Measurements from ENCODE around the gene PVALB. TPM values are rescaled to one million over a fixed set of nuclear protein-coding genes. Genes with fewer than 3 reads are reported as not detected.

PVALB gene
- total and polyA plus RNA-seq, 2 donors (not counting 3 experiments of a cell fraction or from before 2014, with no cell fraction given) = not detected

DNA sequence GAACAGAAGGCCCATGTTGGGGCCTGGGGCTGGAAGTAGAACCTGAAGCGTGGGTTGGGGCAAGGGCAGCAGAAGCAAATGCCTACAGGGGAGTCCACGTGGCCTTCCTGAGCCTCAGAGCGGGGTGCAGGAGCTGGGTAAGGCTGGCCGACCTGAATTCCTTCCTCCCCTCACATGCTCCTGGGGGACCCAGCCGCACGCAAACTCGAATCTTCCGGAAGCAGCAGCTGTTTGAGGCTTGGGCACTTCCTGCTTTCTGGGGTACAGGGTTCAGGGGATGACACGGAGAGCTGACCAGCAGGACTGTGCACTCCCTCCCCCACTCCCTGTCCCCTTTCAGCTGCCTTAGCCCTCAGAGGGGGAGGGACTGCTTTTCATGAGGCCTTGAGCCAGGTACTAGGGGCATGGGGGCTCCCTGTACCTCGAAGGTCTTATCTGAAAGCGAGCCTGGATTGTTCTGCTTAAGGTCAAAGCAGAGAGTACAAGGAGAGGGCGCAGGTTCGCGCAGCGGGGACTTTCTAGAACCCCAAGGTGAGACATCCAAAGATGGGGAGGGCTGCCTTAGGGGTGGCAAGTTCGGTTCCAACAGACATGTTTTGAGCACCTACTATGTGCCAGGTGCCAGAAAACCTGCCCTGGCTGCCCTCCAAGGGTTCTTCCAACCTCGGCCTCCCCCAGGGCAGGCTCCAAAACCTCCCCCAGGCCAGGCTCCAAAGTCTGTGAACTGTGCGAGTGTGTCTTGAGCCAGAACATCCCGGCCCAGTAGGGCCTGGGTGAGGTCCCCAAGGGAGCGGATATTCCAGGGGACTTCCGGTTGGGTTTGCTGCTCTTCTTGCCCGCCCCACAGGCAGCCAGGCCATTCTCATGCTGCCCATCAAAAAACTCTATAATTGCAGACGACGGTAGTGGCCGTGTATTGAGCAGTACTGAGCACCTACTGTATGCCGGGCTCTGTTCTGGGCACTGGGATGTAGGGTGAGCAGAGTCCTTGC, 45.7 kb upstream of the PVALB start:
- no peak overlapping the region for H3K27ac ChIP-seq (ENCODE audit: insufficient read depth, low read depth, low read length)
- H4K20me1 ChIP-seq (replicated peaks; ENCODE audit: control insufficient read depth, extremely low read depth, insufficient read depth, low read length) = no peaks in the 10 kb centered on the region
- dilution Hi-C loops (cut with MboI; ENCODE audit: extremely low pct_ligation_motif_present, low sequenced_read_pairs) (no loop called here), intact Hi-C loops (cut with micrococcal nuclease) (no loop called here)
- no peak overlapping the region for H3K4me2 ChIP-seq (ENCODE audit: insufficient read depth, low read length)
- H3K79me2 ChIP-seq (ENCODE audit: control insufficient read depth, insufficient read depth, low read length) = no peaks in the 10 kb centered on the region
- H3K27me3 ChIP-seq (ENCODE audit: control insufficient read depth in 2 of 2, insufficient read depth in 2 of 2, low read length in 2 of 2) = peaks cover 0 to 4% of the 10 kb centered on the region in 2 experiments
- CTCF ChIA-PET = interaction anchor here (0.9 to 1.0 kb wide), 3 partner anchors 9 to 81 kb away, joined by 3 to 4 read pairs (median 4); no protein-coding TSS in a partner anchor
- no peaks in the 10 kb centered on the region for H3K4me1 ChIP-seq (ENCODE audit: control insufficient read depth, extremely low read depth, insufficient read depth, low read length)
- FAIRE-seq = no peak
- no peak overlapping the region for H3K4me3 ChIP-seq (replicated peaks in 1 of 3; ENCODE audit: insufficient read depth in 1 of 3, low read depth in 1 of 3, low read length in 3 of 3)
- no peak for DNase-seq (ENCODE audit: low read depth, low spot score)
- no peak overlapping the region for H3K9ac ChIP-seq (replicated peaks; ENCODE audit: extremely low read depth, insufficient read depth, low read length)
- POLR2A ChIA-PET = interaction anchor here (0.6 kb wide), 1 partner anchor 117 kb away, joined by 3 read pairs; no protein-coding TSS in a partner anchor
- no peaks in the 10 kb centered on the region for H3K9me1 ChIP-seq (replicated peaks; ENCODE audit: control insufficient read depth, extremely low read depth, insufficient read depth, low read length)
- no peaks in the 10 kb centered on the region for H3K9me3 ChIP-seq (replicated peaks; ENCODE audit: control insufficient read depth, insufficient read depth, low read length)
- no peak for TF ChIP-seq JUN (IDR thresholded peaks at IDR 0.05; ENCODE audit: borderline replicate concordance, insufficient read depth, insufficient read length, low read depth)
- no peak for TF ChIP-seq POLR2A (IDR thresholded peaks at IDR 0.05; ENCODE audit: low read depth, low read length)
- TF ChIP-seq POLR2AphosphoS5 (IDR thresholded peaks at IDR 0.05; ENCODE audit: insufficient read depth, low read depth, low read length) = no peak
- TF ChIP-seq, protein P1, sequence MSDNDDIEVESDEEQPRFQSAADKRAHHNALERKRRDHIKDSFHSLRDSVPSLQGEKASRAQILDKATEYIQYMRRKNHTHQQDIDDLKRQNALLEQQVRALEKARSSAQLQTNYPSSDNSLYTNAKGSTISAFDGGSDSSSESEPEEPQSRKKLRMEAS (IDR thresholded peaks at IDR 0.05; ENCODE audit: insufficient read depth, insufficient read length) = no peak
- no peak for TF ChIP-seq FOS (IDR thresholded peaks at IDR 0.05; ENCODE audit: borderline replicate concordance, insufficient read depth, low read length)
- no peak for TF ChIP-seq GATA2 (IDR thresholded peaks at IDR 0.05; ENCODE audit: insufficient read depth, insufficient read length, low read depth, low read length)
- TF ChIP-seq MYC (IDR thresholded peaks at IDR 0.05; ENCODE audit: low read depth, low read length) = no peak
- no peak for TF ChIP-seq EZH2 (IDR thresholded peaks at IDR 0.05; ENCODE audit: borderline replicate concordance, low read depth, low read length, severe bottlenecking)
- TF ChIP-seq, protein P2, sequence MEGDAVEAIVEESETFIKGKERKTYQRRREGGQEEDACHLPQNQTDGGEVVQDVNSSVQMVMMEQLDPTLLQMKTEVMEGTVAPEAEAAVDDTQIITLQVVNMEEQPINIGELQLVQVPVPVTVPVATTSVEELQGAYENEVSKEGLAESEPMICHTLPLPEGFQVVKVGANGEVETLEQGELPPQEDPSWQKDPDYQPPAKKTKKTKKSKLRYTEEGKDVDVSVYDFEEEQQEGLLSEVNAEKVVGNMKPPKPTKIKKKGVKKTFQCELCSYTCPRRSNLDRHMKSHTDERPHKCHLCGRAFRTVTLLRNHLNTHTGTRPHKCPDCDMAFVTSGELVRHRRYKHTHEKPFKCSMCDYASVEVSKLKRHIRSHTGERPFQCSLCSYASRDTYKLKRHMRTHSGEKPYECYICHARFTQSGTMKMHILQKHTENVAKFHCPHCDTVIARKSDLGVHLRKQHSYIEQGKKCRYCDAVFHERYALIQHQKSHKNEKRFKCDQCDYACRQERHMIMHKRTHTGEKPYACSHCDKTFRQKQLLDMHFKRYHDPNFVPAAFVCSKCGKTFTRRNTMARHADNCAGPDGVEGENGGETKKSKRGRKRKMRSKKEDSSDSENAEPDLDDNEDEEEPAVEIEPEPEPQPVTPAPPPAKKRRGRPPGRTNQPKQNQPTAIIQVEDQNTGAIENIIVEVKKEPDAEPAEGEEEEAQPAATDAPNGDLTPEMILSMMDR (IDR thresholded peaks at IDR 0.05; ENCODE audit: extremely low read depth in 1 of 2, insufficient read depth in 1 of 2, low read depth in 1 of 2, low read length in 2 of 2) = no peak
- H3K36me3 ChIP-seq (ENCODE audit: control insufficient read depth in 2 of 2, extremely low read depth in 1 of 2, insufficient read depth in 2 of 2, low read length in 2 of 2) = no peaks in the 10 kb centered on the region
- no peak overlapping the region for H2AFZ ChIP-seq (ENCODE audit: low read depth, low read length)
- no TSS peak for BruUV-seq (replicated peaks)
